GM23248 (cell line): ENCODE measurements around the gene LSAMP.

Source experiments
- EZH2 ChIP-seq: fragments of 200-600 bp; sonication (generic); IDR thresholded peaks from 2 replicates; pipeline ENCODE4 v1.6.1; 2018; ENCODE audit warnings: antibody characterized with exemption, mild to moderate bottlenecking; ENCODE audit not compliant: insufficient read depth, poor library complexity, severe bottlenecking
- EZH2phosphoT487 ChIP-seq: fragments of 200-600 bp; sonication (generic); IDR thresholded peaks from 2 replicates; pipeline ENCODE4 v1.6.1; 2018; ENCODE audit warnings: antibody characterized with exemption, moderate library complexity, mild to moderate bottlenecking, low read depth; ENCODE audit not compliant: insufficient read depth

GRCh38 chr3:116338713-116339112 is 106.6 kb downstream of the LSAMP start:
- TF ChIP-seq EZH2 (no peak), EZH2phosphoT487 (no peak)
